Activated CD8-positive, alpha-beta memory T cell treated with anti-CD3 and anti-CD28 coated beads for 4 hours (primary cell): ENCODE data around the gene SLA2.
"Not testable (repeated sequence)": the region's sequence is repeated elsewhere in the genome, so short reads cannot be mapped to it uniquely, and the experiment has no call there.

ENCODE experiments used
- DNase-seq, 2 donors: peaks; one replicate each; pipeline ENCODE4 v3.0.0-alpha.2; 2020; ENCODE audit warnings: low read depth in 2 of 2

The SLA2 gene

DNA sequence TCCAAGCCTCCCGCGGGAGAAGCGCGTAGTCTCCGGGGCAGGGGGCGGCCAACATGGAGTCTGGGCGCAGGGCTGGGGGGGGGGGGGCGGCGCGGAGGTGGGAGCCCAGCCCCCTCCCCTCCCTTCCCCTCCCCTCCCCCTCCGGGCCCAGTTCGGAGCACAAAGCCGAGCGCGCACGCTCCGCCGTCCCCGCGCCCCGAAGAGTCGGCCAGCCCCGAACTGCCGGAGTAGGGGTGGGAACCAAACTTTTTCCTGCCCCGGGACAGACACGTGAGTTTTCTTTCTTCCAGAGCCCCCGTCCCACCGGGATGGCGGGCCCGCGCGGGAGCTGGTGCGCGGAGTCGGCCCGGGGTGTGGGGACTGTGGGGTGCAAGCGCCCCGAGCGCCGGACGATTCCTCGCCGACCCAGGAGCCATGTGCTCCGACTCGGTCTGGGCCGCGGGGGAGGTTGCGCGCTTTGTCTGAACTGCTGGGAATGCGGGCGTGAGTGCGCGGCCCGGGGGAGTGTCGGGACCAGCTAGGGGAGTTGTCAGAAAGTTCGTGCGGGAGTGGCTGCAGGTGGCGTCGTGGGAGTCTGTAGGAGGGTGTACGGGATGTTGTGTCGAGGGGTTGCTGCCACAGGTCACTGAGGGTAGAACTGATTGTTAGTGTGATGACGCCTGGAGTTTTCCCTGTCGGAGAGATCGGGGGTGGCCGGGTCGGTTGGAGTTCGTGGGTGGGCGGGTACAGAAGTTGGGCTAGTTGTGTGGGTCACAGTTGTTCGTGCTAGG is 71.4 kb downstream of the SLA2 start:
- DNase-seq: peak; percentile 40 to 55

DNA sequence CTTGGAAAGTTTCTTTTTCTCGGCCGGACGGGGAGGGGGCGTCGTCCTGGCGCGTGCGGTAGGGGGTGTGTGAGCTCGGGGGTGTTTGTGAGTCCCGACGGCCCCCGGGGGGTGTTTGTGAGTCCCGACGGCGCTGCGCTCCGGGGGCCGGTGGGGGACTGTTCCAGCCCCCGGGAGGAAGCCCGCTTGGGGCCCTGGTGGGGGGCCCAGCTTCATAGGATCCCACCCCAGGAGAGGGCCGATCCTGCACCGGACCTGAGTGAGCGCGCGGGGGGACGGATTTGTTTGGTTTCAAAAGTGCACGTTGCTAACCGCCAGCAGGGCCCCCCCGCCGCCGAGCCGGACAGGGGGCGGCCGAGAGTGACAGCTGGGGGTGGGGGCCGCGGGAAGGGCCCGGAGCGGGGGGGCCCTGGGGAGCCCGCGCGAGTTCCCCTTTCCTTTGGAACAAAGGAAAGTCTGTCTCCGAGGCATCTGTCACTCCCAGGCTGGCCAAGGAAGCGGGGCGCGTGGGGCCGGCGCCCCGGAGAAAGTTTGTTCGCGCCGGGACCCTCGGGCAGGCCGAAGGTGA is 72.1 kb downstream of the SLA2 start:
- no peak for DNase-seq

DNA sequence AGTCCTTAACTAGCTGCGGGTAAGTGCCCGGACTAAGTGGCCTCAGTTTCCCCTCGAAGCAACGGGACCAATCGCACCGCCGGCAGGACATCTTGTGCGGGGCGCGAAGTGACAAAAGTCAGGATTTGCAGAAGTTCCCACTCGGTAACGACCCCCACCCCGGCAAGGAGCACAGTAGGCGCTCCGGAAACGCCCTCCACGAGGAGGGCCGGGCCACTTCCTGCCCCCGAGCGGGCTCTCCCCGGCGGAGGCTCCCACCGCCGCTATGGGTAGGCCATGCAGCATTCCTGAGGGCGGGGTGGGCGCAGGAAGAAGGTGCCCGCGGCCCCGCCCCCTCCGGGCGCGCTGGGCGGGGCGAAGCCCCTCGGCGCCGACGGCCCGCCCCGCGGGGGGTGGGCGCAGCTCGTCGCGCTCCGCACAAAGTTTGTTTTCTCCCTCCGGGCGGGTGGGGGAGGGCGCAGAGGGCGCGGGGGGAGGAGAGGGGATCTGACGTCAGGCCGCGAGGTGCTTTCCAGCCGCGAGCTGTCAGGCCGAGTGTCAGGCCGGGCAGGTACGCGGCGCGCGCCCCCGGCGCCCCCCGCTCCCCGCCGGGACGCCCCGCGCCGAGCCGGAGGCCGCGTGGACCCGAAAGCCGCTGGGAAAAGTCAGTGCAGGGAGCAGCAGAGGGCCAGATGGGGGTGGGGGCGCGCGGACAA is 72.7 kb downstream of the SLA2 start, which contains the start of gene TGIF2:
TGIF2 (plus strand) TSS at position 495 of the 695 bp plus-strand sequence. CDS start 5,178 bp downstream, outside the sequence.
- DNase-seq: peak; percentile 85 to 87

DNA sequence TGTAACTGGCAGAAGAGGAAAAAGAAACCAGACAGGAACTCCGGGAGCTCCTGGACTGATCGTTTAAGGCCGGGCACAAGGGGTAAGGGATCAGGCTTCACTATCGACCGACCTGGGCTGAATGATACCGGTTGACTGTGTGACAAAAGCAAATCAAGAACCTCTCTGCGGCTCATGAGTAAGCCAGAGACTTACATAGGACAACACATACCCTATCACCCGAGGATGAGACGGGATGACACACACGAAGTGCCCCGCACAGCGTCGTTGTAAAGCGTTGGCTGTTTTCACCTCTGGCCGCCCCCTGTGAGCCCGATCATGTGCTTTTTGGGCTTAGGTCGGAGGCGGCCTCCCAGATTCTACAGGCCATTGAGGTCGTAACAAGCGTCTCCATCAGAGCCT is 73.3 kb downstream of the SLA2 start:
- peak; percentile 44 to 63 for DNase-seq

DNA sequence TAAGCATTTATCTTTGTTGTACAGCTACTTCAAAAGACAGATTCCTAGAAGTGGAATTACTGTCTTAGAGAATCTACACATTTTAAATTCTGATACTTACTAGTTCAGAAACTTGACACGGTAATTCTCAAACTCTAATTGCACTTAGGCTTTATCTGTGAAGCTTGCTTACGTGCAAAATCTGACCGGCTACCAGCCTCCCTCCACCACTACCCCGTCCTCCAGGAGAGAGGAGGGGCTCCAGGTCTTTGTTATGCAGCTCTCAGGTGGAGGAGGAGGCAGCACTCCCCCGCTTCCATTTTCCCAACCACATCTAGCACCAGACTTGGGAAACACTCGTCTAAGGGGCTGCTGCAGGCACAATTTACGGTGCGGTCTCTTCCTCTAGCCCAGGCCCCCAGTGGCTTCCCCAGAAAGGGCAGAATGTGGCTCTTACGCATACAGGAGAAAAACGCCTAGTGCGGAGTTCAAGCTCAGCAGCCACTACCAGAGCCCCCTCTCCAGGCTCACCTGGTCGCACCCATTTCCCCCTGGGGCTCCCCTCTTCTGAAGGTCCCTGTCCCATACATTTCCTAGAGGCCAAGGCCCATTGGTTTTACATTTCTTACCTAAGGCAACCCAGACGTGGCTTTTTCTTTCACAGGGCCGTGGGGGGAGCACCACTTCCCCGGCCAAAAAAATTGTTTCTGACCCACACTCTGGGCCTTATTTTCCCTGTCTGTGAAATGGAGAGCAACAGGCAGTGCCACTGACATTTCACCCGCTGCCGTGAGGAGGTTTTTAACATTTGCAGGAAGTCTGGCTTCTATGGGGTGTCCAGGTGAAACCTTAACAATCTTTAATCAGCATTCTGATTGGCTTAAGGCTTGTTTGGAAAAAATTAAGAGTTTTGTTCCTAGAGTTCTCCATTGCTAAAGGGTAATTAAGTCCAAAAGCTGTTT is 74.2 kb downstream of the SLA2 start:
- DNase-seq: no peak

- no peak for DNase-seq
Observed at GRCh38 chr20:36569847-36570429, 76.1 kb downstream of the SLA2 start.

DNA sequence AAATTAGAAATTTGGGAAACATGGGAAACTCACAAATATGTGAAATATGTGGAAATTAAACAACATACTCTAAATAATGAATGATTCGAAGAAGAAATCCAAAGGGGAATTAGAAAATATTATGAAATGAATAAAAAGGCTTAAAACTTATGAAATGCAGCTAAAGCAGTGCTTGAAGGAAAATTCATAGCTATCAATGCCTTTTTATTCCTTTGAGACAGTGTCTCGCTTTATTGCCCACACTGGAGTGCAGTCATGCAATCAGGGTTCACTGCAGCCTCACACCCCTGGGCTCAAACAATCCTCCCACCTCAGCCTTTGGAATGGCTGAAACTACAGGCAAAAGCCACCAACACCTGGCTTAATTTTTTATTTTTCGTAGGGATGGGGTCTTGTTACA is 80.5 kb downstream of the SLA2 start:
- no peak for DNase-seq

GRCh38 chr20:36564726-36565121 is 81.3 kb downstream of the SLA2 start:
- not testable (repeated sequence) for DNase-seq

- DNase-seq: not testable (repeated sequence)
Observed at GRCh38 chr20:36564078-36564725, 81.8 kb downstream of the SLA2 start.

- DNase-seq: no peak
Observed at GRCh38 chr20:36563374-36563773, 82.6 kb downstream of the SLA2 start.

DNA sequence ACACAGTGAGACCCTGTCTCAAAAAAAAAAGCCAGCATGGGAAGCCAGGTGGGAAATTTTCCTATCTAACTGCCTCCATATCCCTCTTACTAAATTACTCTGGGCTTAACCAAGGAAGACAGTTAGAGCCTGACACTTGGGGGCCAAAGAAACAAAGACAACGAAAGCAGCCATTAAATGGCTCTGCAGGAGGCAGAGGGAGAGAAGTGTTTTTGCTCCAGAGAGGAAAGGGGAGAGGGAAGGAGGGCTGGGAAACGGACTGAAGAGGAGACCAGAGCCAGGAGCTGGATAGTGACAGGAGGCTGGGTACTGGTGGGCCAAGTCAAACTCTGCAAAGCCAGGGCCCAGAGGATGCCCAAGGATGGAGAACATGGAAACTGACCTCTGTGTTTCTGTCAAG is 83.3 kb downstream of the SLA2 start:
- no peak for DNase-seq
